Measurements from ENCODE around the gene ATP2C1. TPM values are rescaled to one million over a fixed set of nuclear protein-coding genes. Genes with fewer than 3 reads are reported as not detected.

Gene ATP2C1
- total and polyA plus RNA-seq, 12 donors = 27.5 to 78.8 (median 58.4) TPM

- Histone ChIP-seq H3K4me3 (no peak overlapping the region), H3K4me1 (peaks cover 0 to 11% (median 0%) of the 10 kb centered on the region in 9 donors), H3K9me3 (no peaks in the 10 kb centered on the region), H3K36me3 (peaks cover 0 to 62% (median 9%) of the 10 kb centered on the region in 9 donors), H3K27me3 (no peaks in the 10 kb centered on the region), H3K27ac (no peak overlapping the region)
- TF ChIP-seq CTCF (IDR thresholded peaks at IDR 0.05) = no peak
- ATAC-seq (no peak), DNase-seq (no peak)
- WGBS, 2 donors = 91 to 96% methylated on average over 2 of the region's 2 CpGs
- intact Hi-C loops (cut with DNase I) = no loop called here
Observed at GRCh38 chr3:130932979-130933378, 39.1 kb downstream of the ATP2C1 start.

GRCh38 chr3:130933801-130934345, 40.0 kb downstream of the ATP2C1 start:
- intact Hi-C loops (cut with DNase I) = no loop called here
- no peaks in the 10 kb centered on the region for H3K9me3 ChIP-seq
- H3K36me3 ChIP-seq = peaks cover 0 to 64% (median 9%) of the 10 kb centered on the region in 9 donors
- DNase-seq (no peak), ATAC-seq (no peak)
- WGBS, 2 donors = 95 to 97% methylated on average over 1 of the region's 1 CpG
- TF ChIP-seq CTCF (IDR thresholded peaks at IDR 0.05) = no peak
- no peak overlapping the region for H3K27ac ChIP-seq
- peaks cover 0 to 10% (median 0%) of the 10 kb centered on the region in 9 donors for H3K4me1 ChIP-seq
- H3K27me3 ChIP-seq = no peaks in the 10 kb centered on the region
- H3K4me3 ChIP-seq = no peak overlapping the region

- Histone ChIP-seq H3K27me3 (no peaks in the 10 kb centered on the region), H3K36me3 (peaks cover 0 to 71% (median 9%) of the 10 kb centered on the region in 9 donors), H3K9me3 (no peaks in the 10 kb centered on the region), H3K4me1 (peaks cover 0 to 6% (median 0%) of the 10 kb centered on the region in 9 donors), H3K27ac (no peak overlapping the region), H3K4me3 (no peak overlapping the region)
- no peak for DNase-seq
- TF ChIP-seq CTCF (IDR thresholded peaks at IDR 0.05) = no peak
- 88 to 98% methylated on average over 4 of the region's 4 CpGs for WGBS, 2 donors
- intact Hi-C loops (cut with DNase I) = no loop called here
- ATAC-seq = no peak
Observed at GRCh38 chr3:130934442-130935089, 40.7 kb downstream of the ATP2C1 start.

GRCh38 chr3:130935761-130936492, 42.0 kb downstream of the ATP2C1 start:
- ATAC-seq (no peak), DNase-seq (no peak)
- no peak for TF ChIP-seq CTCF (IDR thresholded peaks at IDR 0.05)
- H3K36me3 ChIP-seq = peaks cover 0 to 65% (median 9%) of the 10 kb centered on the region in 9 donors
- WGBS, 2 donors = 94 to 99% methylated on average over 4 of the region's 4 CpGs
- H3K27me3 ChIP-seq = no peaks in the 10 kb centered on the region
- H3K4me1 ChIP-seq = peaks cover 0 to 8% (median 0%) of the 10 kb centered on the region in 9 donors
- no peaks in the 10 kb centered on the region for H3K9me3 ChIP-seq
- no peak overlapping the region for H3K4me3 ChIP-seq
- intact Hi-C loops (cut with DNase I) = no loop called here
- H3K27ac ChIP-seq = no peak overlapping the region
